Cardiac muscle cell (in vitro differentiated cells and primary cell): ENCODE measurements around the gene PTPRT. TPM values are rescaled to one million over a fixed set of nuclear protein-coding genes. Genes with fewer than 3 reads are reported as not detected.

ENCODE experiments used
- DNase-seq, 2 donors: peaks; one replicate each; pipeline versions ENCODE4 v3.0.0 to v3.0.0-alpha.2; 2010 to 2017; ENCODE audit warnings: low read depth in 1 of 2, low spot score in 1 of 2
- H3K27ac ChIP-seq: fragments of 200-600 bp; sonication (generic); 2 replicates; pipeline ENCODE4 v1.5.1; 2016
- H3K27me3 ChIP-seq: fragments of 200-600 bp; sonication (generic); 2 replicates; pipeline ENCODE4 v1.6.0; 2016; ENCODE audit warnings: control low read depth
- H3K36me3 ChIP-seq: fragments of 200-600 bp; sonication (generic); 2 replicates; pipeline ENCODE4 v1.5.1; 2016; ENCODE audit warnings: control low read depth
- H3K4me1 ChIP-seq: fragments of 200-600 bp; sonication (generic); 2 replicates; pipeline ENCODE4 v1.8.1; 2017; ENCODE audit warnings: low read depth, mild to moderate bottlenecking, mixed run types
- H3K4me3 ChIP-seq: fragments of 200-600 bp; sonication (generic); 2 replicates; pipeline ENCODE4 v1.5.1; 2016; ENCODE audit warnings: mild to moderate bottlenecking
- H3K9me3 ChIP-seq: fragments of 200-600 bp; sonication (generic); 2 replicates; pipeline ENCODE4 v1.5.1; 2017; ENCODE audit warnings: low read depth, mild to moderate bottlenecking, control low read depth
- polyA plus RNA-seq: library from polyadenylated mRNA; unstranded; fragments of >200 nt; fragmentation: Nextera tagmentation; extraction: Ambion mirVana; gene quantifications from 2 replicates; pipeline ENCODE4 v1.2.1, GENCODE V29; 2016
- total RNA-seq: library from RNA; depleted of rRNA; stranded (reverse); fragments of >200 nt; gene quantifications from 2 replicates; pipeline ENCODE4 v1.2.3, GENCODE V29; 2016
- TF ChIP-seq, protein P1 (sequence below): IDR thresholded peaks from 2 replicates; pipeline ENCODE4 v1.5.1; 2012; ENCODE audit warnings: low read depth, mild to moderate bottlenecking, low read length

The PTPRT gene
- total and polyA plus RNA-seq, 2 experiments from 2014 or later: 0.30 to 1.4 TPM

DNA sequence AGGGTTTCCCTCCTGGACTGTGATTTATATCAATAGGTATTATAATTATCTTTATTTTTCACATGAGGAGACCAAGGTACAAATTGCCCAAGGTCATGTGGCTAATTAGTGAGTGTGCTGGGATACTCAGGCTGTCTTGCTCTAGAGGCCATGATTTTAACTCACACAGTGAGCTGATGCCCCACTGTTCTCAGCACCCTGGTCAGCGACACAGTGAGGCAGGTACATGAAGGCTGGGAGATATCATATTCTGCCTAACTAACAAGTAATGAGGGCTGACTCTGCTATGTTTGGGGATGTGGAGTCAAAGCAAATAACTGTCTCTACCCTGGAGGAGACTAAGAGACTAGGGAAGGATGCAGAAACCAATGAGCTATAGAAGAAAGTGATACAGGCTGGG lies 501.1 kb downstream of the PTPRT start:
- H3K4me3 ChIP-seq: no peak overlapping the region
- H3K27me3 ChIP-seq: no peaks in the 10 kb centered on the region
- no peak overlapping the region for H3K27ac ChIP-seq
- H3K9me3 ChIP-seq: no peaks in the 10 kb centered on the region
- no peaks in the 10 kb centered on the region for H3K36me3 ChIP-seq
- TF ChIP-seq, protein P1, sequence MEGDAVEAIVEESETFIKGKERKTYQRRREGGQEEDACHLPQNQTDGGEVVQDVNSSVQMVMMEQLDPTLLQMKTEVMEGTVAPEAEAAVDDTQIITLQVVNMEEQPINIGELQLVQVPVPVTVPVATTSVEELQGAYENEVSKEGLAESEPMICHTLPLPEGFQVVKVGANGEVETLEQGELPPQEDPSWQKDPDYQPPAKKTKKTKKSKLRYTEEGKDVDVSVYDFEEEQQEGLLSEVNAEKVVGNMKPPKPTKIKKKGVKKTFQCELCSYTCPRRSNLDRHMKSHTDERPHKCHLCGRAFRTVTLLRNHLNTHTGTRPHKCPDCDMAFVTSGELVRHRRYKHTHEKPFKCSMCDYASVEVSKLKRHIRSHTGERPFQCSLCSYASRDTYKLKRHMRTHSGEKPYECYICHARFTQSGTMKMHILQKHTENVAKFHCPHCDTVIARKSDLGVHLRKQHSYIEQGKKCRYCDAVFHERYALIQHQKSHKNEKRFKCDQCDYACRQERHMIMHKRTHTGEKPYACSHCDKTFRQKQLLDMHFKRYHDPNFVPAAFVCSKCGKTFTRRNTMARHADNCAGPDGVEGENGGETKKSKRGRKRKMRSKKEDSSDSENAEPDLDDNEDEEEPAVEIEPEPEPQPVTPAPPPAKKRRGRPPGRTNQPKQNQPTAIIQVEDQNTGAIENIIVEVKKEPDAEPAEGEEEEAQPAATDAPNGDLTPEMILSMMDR: no peak
- DNase-seq: peak in 1 of 2 donors; percentile 78
- no peaks in the 10 kb centered on the region for H3K4me1 ChIP-seq

DNA sequence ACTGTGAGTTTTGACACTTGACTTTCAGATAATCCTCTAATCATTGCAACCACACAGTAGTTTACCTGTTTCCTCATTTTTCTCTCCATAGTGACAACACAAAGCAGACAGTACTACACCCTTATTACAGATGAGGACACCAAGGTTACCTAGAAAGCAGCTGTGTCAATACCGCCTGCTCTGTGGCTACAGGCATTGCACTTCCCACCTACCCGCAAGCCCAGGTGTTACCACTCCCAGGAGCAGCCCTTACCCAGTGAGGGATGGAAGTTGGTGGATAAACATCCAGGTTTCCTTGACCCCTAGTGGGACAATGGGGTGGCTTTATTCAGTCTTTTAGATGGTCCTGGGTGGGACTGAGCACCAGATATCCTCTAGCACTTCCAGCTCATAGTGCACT lies 503.6 kb downstream of the PTPRT start:
- no peaks in the 10 kb centered on the region for H3K9me3 ChIP-seq
- no peaks in the 10 kb centered on the region for H3K27me3 ChIP-seq
- no peaks in the 10 kb centered on the region for H3K4me1 ChIP-seq
- TF ChIP-seq, protein P1: no peak
- no peaks in the 10 kb centered on the region for H3K36me3 ChIP-seq
- no peak overlapping the region for H3K27ac ChIP-seq
- H3K4me3 ChIP-seq: no peak overlapping the region
- no peak for DNase-seq

DNA sequence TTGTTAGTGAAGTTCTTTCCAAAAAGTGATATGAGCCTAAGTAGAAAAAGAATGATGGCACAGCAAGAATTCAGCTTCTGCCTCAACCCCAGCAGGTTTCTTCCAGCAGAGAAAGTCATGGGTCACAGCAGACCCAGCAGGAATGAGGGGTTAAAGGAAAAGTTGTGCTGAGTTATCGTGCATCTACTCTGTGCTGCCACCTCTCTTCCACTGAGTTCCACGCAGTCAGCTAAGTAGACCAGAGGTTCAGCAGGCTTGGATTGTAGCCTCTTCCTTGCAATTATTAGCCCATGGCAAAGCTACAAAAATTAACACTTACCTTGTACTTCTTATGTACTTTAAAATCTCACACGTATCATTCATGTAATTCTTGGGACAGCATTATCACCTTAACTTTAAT lies 510.8 kb downstream of the PTPRT start:
- no peak overlapping the region for H3K27ac ChIP-seq
- no peak for DNase-seq
- no peaks in the 10 kb centered on the region for H3K4me1 ChIP-seq
- no peaks in the 10 kb centered on the region for H3K36me3 ChIP-seq
- H3K9me3 ChIP-seq: no peaks in the 10 kb centered on the region
- TF ChIP-seq, protein P1: no peak
- H3K4me3 ChIP-seq: no peak overlapping the region
- H3K27me3 ChIP-seq: no peaks in the 10 kb centered on the region

DNA sequence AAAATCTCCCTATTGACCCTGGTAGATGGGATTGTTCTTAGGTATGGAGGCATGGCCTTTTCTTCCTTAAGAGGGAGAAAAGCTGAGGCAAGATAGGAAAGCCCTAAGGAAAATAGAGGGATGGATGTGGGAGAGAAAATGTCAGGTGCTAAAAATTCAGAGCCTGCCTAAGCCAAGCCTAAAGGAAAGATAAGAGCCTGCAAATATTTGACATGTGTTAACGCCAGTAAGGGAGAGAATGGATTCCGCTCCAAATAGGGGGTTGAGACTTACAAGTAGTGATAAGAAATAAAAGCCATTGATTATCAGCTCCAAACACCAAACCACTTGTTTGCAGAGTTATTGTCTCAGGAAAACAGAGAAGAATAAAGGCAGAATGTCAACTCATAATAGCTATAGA lies 533.6 kb downstream of the PTPRT start:
- TF ChIP-seq, protein P1: no peak
- Histone ChIP-seq H3K9me3 (no peaks in the 10 kb centered on the region), H3K36me3 (no peaks in the 10 kb centered on the region), H3K4me3 (no peak overlapping the region), H3K27me3 (no peaks in the 10 kb centered on the region), H3K27ac (peak overlapping the region; percentile 41), H3K4me1 (peaks cover 8% of the 10 kb centered on the region)
- DNase-seq: no peak

DNA sequence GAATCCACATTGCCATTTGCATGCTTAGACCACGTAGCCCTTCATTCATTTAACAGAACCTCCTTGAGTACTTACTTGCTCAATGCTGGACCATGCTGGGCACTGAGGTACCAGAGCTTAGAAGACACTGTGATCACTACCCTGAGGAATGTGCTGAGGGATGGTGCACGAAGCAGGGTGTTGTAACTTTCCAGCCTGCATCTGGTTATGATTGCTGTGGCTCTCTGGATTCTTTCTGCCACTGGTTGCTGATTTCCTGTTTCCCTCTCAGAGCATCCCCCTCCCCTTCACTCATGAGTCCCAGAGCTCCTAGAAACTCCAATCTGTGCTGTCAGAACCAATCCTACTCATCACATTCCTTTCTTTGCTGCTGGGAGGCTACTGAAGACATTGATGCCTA lies 537.4 kb downstream of the PTPRT start:
- H3K4me1 ChIP-seq: peaks cover 8% of the 10 kb centered on the region
- H3K27me3 ChIP-seq: no peaks in the 10 kb centered on the region
- H3K27ac ChIP-seq: no peak overlapping the region
- no peak for DNase-seq
- no peaks in the 10 kb centered on the region for H3K9me3 ChIP-seq
- no peak overlapping the region for H3K4me3 ChIP-seq
- no peaks in the 10 kb centered on the region for H3K36me3 ChIP-seq
- TF ChIP-seq, protein P1: no peak

DNA sequence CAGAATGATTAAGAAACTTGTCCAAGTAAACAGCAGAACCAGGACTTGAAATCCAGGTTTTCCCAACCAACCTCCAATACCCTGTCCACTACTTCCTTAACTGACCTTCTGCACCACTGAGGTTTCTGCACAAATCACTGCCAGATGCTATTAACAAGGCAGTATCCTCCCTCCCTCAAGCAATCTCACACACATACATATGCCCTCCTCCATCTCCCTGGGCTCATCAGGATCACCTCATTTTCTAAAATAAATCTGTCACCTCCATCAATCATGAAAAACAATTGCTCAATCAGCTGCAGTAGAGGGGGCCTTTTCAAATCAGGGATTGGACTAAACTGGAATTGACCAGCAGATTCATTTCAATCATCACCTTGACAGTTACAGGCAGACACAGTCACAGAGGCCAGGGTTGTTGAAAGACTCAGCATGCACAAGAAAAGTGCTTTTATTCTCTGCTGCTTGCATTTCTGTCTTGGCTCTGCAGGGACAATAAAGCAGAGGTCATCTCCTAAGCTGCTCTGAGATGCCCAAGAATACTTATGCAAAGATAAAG lies 539.4 kb downstream of the PTPRT start:
- TF ChIP-seq, protein P1: no peak
- DNase-seq: no peak
- H3K27me3 ChIP-seq: no peaks in the 10 kb centered on the region

More for the DNA sequence above, 539.4 kb downstream of the PTPRT start:
- H3K9me3 ChIP-seq: no peaks in the 10 kb centered on the region
- no peaks in the 10 kb centered on the region for H3K36me3 ChIP-seq
- H3K27ac ChIP-seq: no peak overlapping the region
- H3K4me1 ChIP-seq: no peaks in the 10 kb centered on the region
- H3K4me3 ChIP-seq: no peak overlapping the region
